Tibial artery (tissue), 4 donors: ENCODE measurements around the gene GPA33.

Experiments used
- DNase-seq, 2 donors: peaks; one replicate each; pipeline ENCODE4 v3.0.0-alpha.2; 2019
- H3K27ac ChIP-seq, 2 donors: fragments of 200-600 bp; sonication (generic) in 1 of 2; 1 replicate in 1 of 2; 2 replicates in 1 of 2; pipeline ENCODE4 v1.5.1; 2018 to 2019; ENCODE audit warnings: mild to moderate bottlenecking in 1 of 2
- H3K27me3 ChIP-seq, 2 donors: fragments of 200-600 bp; sonication (generic) in 1 of 2; one replicate each; pipeline versions ENCODE4 v1.5.1 to v1.6.0; 2016 to 2019
- H3K36me3 ChIP-seq, 3 donors: fragments of 200-600 bp; sonication (generic) in 2 of 3; one replicate each; pipeline ENCODE4 v1.5.1; 2016 to 2019; ENCODE audit warnings: mild to moderate bottlenecking in 2 of 3
- H3K4me1 ChIP-seq, 4 donors: fragments of 200-600 bp; sonication (generic) in 2 of 4; 1 replicate in 3 of 4; 2 replicates in 1 of 4; pipeline ENCODE4 v1.5.1; 2016 to 2019
- H3K4me3 ChIP-seq, 2 donors: fragments of 200-600 bp; sonication (generic) in 1 of 2; 1 replicate in 1 of 2; 2 replicates in 1 of 2; pipeline ENCODE4 v1.5.1; 2018 to 2019; ENCODE audit warnings: mild to moderate bottlenecking in 2 of 2
- H3K9me3 ChIP-seq, 3 donors: fragments of 200-600 bp; sonication (generic) in 1 of 3; one replicate each; pipeline ENCODE4 v1.5.1; 2016 to 2019
- CTCF ChIP-seq, 2 experiments: fragments of 200-600 bp in 1 of 2; fragments of 450-650 bp in 1 of 2; IDR thresholded peaks; one replicate each; pipeline ENCODE4 v1.5.1; 2017 to 2019; ENCODE audit warnings: antibody characterized with exemption in 2 of 2, mild to moderate bottlenecking in 1 of 2, moderate library complexity in 1 of 2
- intact Hi-C: fragments of 100-400 bp; cut with DNase I; formaldehyde crosslinking; loops from one replicate; pipeline ENCODE4 v1.15.0; 2023; ENCODE audit warnings: low total_unique reads

Gene GPA33

GRCh38 chr1:167082511-167083027 is 7.6 kb downstream of the GPA33 start:
- peaks cover 0 to 14% of the 10 kb centered on the region in 2 donors for H3K27me3 ChIP-seq
- TF ChIP-seq CTCF (IDR thresholded peaks at IDR 0.05) = no peak
- H3K27ac ChIP-seq = no peak overlapping the region
- no peak for DNase-seq
- no peaks in the 10 kb centered on the region for H3K4me1 ChIP-seq
- intact Hi-C loops = no loop called here
- H3K9me3 ChIP-seq = no peaks in the 10 kb centered on the region
- no peaks in the 10 kb centered on the region for H3K36me3 ChIP-seq
- H3K4me3 ChIP-seq = no peak overlapping the region

- no peaks in the 10 kb centered on the region for H3K36me3 ChIP-seq
- DNase-seq = no peak
- H3K27ac ChIP-seq = no peak overlapping the region
- intact Hi-C loops = no loop called here
- no peak for TF ChIP-seq CTCF (IDR thresholded peaks at IDR 0.05)
- H3K27me3 ChIP-seq = peaks cover 0 to 14% of the 10 kb centered on the region in 2 donors
- no peaks in the 10 kb centered on the region for H3K9me3 ChIP-seq
- no peak overlapping the region for H3K4me3 ChIP-seq
- no peaks in the 10 kb centered on the region for H3K4me1 ChIP-seq
Observed at GRCh38 chr1:167081594-167082156, 8.5 kb downstream of the GPA33 start.

GRCh38 chr1:167077868-167078210 is 12.3 kb downstream of the GPA33 start:
- H3K27me3 ChIP-seq = peaks cover 0 to 14% of the 10 kb centered on the region in 2 donors
- H3K27ac ChIP-seq = no peak overlapping the region
- no peak overlapping the region for H3K4me3 ChIP-seq
- no peaks in the 10 kb centered on the region for H3K36me3 ChIP-seq
- TF ChIP-seq CTCF (IDR thresholded peaks at IDR 0.05) = no peak
- H3K4me1 ChIP-seq = no peaks in the 10 kb centered on the region
- intact Hi-C loops = no loop called here
- H3K9me3 ChIP-seq = no peaks in the 10 kb centered on the region
- DNase-seq = no peak

- TF ChIP-seq CTCF (IDR thresholded peaks at IDR 0.05) = no peak
- Histone ChIP-seq H3K4me1 (no peaks in the 10 kb centered on the region), H3K9me3 (no peaks in the 10 kb centered on the region), H3K36me3 (no peaks in the 10 kb centered on the region), H3K4me3 (no peak overlapping the region), H3K27ac (no peak overlapping the region), H3K27me3 (peaks cover 0 to 14% of the 10 kb centered on the region in 2 donors)
- intact Hi-C loops = no loop called here
- DNase-seq = no peak
Observed at GRCh38 chr1:167077128-167077867, 12.9 kb downstream of the GPA33 start.

GRCh38 chr1:167076136-167076710 is 14.0 kb downstream of the GPA33 start:
- TF ChIP-seq CTCF (IDR thresholded peaks at IDR 0.05) = no peak
- DNase-seq = no peak
- Histone ChIP-seq H3K4me1 (no peaks in the 10 kb centered on the region), H3K27me3 (peaks cover 0 to 10% of the 10 kb centered on the region in 2 donors), H3K36me3 (no peaks in the 10 kb centered on the region), H3K4me3 (no peak overlapping the region), H3K27ac (no peak overlapping the region), H3K9me3 (no peaks in the 10 kb centered on the region)
- intact Hi-C loops = no loop called here
